IMR-90 (cell line): ENCODE results near the gene CELA3B. TPM values are rescaled to one million over a fixed set of nuclear protein-coding genes. Genes with fewer than 3 reads are reported as not detected.

Experiments used
- ATAC-seq: fragments of 200-7000 bp; cut with Tn5 transposase; 2 replicates; pipeline ENCODE4 v1.9.1; 2020; ENCODE audit warnings: low read depth, mild to moderate bottlenecking, moderate library complexity
- BruUV-seq: library from RNA; stranded (reverse); fragments of 400-500 nt; replicated peaks from 2 replicates; lab custom pipeline; 2021; lab: Mats Ljungman, UMichigan
- CTCF ChIA-PET: fragments of 300-600 bp; formaldehyde crosslinking; extraction: SDS; loops from one replicate; lab custom pipeline; 2021; ENCODE audit warnings: antibody characterized with exemption; lab: Yijun Ruan, JAX
- POLR2A ChIA-PET: fragments of 300-600 bp; sonication (Branson Sonifier 250); formaldehyde crosslinking; loops from one replicate; lab custom pipeline; 2022; ENCODE audit warnings: antibody characterized with exemption; ENCODE audit not compliant: unreplicated experiment; lab: Charles Lee
- DNase-seq: peaks from one replicate; pipeline ENCODE4 v3.0.0; 2013
- H2AFZ ChIP-seq: replicated peaks from 2 replicates; pipeline ENCODE3; 2013; ENCODE audit warnings: low read length, mild to moderate bottlenecking; ENCODE audit not compliant: poor library complexity
- H2AK5ac ChIP-seq: 2 replicates; pipeline ENCODE4 v1.6.1; 2013; ENCODE audit warnings: low read depth, low read length, inconsistent platforms
- H2AK9ac ChIP-seq: replicated peaks from 2 replicates; pipeline ENCODE3; 2013; ENCODE audit warnings: mild to moderate bottlenecking, low read depth, low read length, moderate library complexity; ENCODE audit not compliant: poor library complexity
- H2BK120ac ChIP-seq: 2 replicates; pipeline ENCODE4 v1.6.1; 2013; ENCODE audit warnings: low read depth, low read length, inconsistent platforms
- H2BK15ac ChIP-seq: 3 replicates; pipeline ENCODE4 v1.6.1; 2013; ENCODE audit warnings: low read depth, low read length, inconsistent platforms
- H2BK20ac ChIP-seq: 2 replicates; pipeline ENCODE4 v1.6.1; 2013; ENCODE audit warnings: low read depth, mild to moderate bottlenecking, inconsistent platforms, low read length, moderate library complexity
- H2BK5ac ChIP-seq: 2 replicates; pipeline ENCODE4 v1.6.1; 2013; ENCODE audit warnings: mild to moderate bottlenecking, low read depth, low read length, inconsistent platforms; ENCODE audit not compliant: poor library complexity, severe bottlenecking
- H3K14ac ChIP-seq: replicated peaks from 2 replicates; pipeline ENCODE4 v1.6.1; 2013; ENCODE audit warnings: low read depth, low read length, inconsistent platforms
- H3K18ac ChIP-seq: 2 replicates; pipeline ENCODE4 v1.6.1; 2013; ENCODE audit warnings: low read depth, low read length, control low read depth
- H3K23ac ChIP-seq: 2 replicates; pipeline ENCODE4 v1.6.1; 2013; ENCODE audit warnings: low read depth, low read length, inconsistent platforms
- H3K27ac ChIP-seq: 2 replicates; pipeline ENCODE4 v1.5.1; 2013; ENCODE audit warnings: mild to moderate bottlenecking, control low read depth, low read length; ENCODE audit not compliant: insufficient read depth
- H3K27me3 ChIP-seq: 2 replicates; pipeline ENCODE4 v1.6.1; 2013; ENCODE audit warnings: low read length; ENCODE audit not compliant: control insufficient read depth, insufficient read depth
- H3K36me3 ChIP-seq: 2 replicates; pipeline ENCODE4 v1.6.1; 2013; ENCODE audit warnings: low read length, mixed read lengths; ENCODE audit not compliant: control insufficient read depth, insufficient read depth
- H3K4ac ChIP-seq: 2 replicates; pipeline ENCODE4 v1.6.1; 2013; ENCODE audit warnings: low read depth, low read length, inconsistent platforms
- H3K4me1 ChIP-seq: 2 replicates; pipeline ENCODE4 v1.6.1; 2013; ENCODE audit warnings: low read length, mixed read lengths; ENCODE audit not compliant: control insufficient read depth, insufficient read depth
- H3K4me2 ChIP-seq: 2 replicates; pipeline ENCODE4 v1.6.1; 2013; ENCODE audit warnings: low read depth, mild to moderate bottlenecking, control low read depth, low read length, moderate library complexity
- H3K4me3 ChIP-seq: 2 replicates; pipeline ENCODE4 v1.5.1; 2013; ENCODE audit warnings: low read depth, mild to moderate bottlenecking, control low read depth, low read length, moderate library complexity; ENCODE audit not compliant: insufficient read depth
- H3K56ac ChIP-seq: 2 replicates; pipeline ENCODE4 v1.6.1; 2013; ENCODE audit warnings: low read length, inconsistent platforms; ENCODE audit not compliant: insufficient read depth; ENCODE audit errors: extremely low read depth
- H3K79me1 ChIP-seq, 2 experiments: 2 replicates each; pipeline ENCODE4 v1.6.1; 2013; ENCODE audit warnings: low read length in 2 of 2, inconsistent platforms in 1 of 2, low read depth in 1 of 2
- H3K9ac ChIP-seq: 2 replicates; pipeline ENCODE4 v1.6.1; 2013; ENCODE audit warnings: low read depth, low read length, control low read depth
- H3K9me1 ChIP-seq: 2 replicates; pipeline ENCODE4 v1.6.1; 2013; ENCODE audit warnings: low read length, inconsistent platforms; ENCODE audit not compliant: insufficient read depth
- H3K9me3 ChIP-seq: 2 replicates; pipeline ENCODE4 v1.6.1; 2013; ENCODE audit warnings: low read length; ENCODE audit not compliant: control insufficient read depth, insufficient read depth
- H4K20me1 ChIP-seq: 2 replicates; pipeline ENCODE4 v1.6.1; 2013; ENCODE audit warnings: low read length, inconsistent platforms; ENCODE audit not compliant: insufficient read depth
- H4K5ac ChIP-seq: 2 replicates; pipeline ENCODE4 v1.6.1; 2013; ENCODE audit warnings: mild to moderate bottlenecking, low read depth, low read length, control low read depth
- H4K8ac ChIP-seq, 2 experiments: 2 replicates each; pipeline ENCODE4 v1.6.1; 2013; ENCODE audit warnings: low read depth in 2 of 2, low read length in 2 of 2, control low read depth in 1 of 2, inconsistent platforms in 1 of 2
- H4K91ac ChIP-seq: 2 replicates; pipeline ENCODE4 v1.6.1; 2013; ENCODE audit warnings: low read depth, low read length, inconsistent platforms; ENCODE audit not compliant: insufficient read depth
- CEBPB ChIP-seq: IDR thresholded peaks from 2 replicates; pipeline ENCODE4 v1.6.1; 2012; ENCODE audit warnings: low read depth, low read length, improper control_type of control experiment
- FOS ChIP-seq: fragments of 150-350 bp; IDR thresholded peaks from 2 replicates; pipeline ENCODE4 v1.6.1; 2016; ENCODE audit warnings: low read depth, low read length
- MAZ ChIP-seq: IDR thresholded peaks from 2 replicates; pipeline ENCODE4 v1.6.1; 2012; ENCODE audit warnings: low read depth, mild to moderate bottlenecking, low read length, improper control_type of control experiment, moderate library complexity, borderline replicate concordance
- POLR2A ChIP-seq: IDR thresholded peaks from 2 replicates; pipeline ENCODE4 v1.6.1; 2012; ENCODE audit warnings: mild to moderate bottlenecking, low read depth, low read length
- RCOR1 ChIP-seq: IDR thresholded peaks from 2 replicates; pipeline ENCODE4 v1.6.1; 2012; ENCODE audit warnings: mild to moderate bottlenecking, low read length, improper control_type of control experiment; ENCODE audit not compliant: insufficient replicate concordance
- SMC3 ChIP-seq: fragments of 150-350 bp; IDR thresholded peaks from 2 replicates; pipeline ENCODE4 v1.6.1; 2016; ENCODE audit warnings: low read depth, mild to moderate bottlenecking, antibody characterized with exemption, low read length, moderate library complexity
- WGBS, 2 experiments: methylation state at CpG; one replicate each; pipeline versions ENCODE4 v1.1.5 to v1.1.7; 2013; ENCODE audit warnings: missing lambda C conversion rate in 2 of 2; ENCODE audit not compliant: insufficient read length in 1 of 2; ENCODE audit errors: extremely low coverage in 2 of 2; 5-methylcytosine and 5-hydroxymethylcytosine counted together
- dilution Hi-C: fragments of 300-500 bp; cut with HindIII; formaldehyde crosslinking; loops from one replicate; pipeline ENCODE4 v1.14.3; 2018; ENCODE audit warnings: low sequenced_read_pairs; ENCODE audit not compliant: unreplicated experiment
- in situ Hi-C: fragments of 300-500 bp; cut with MboI; formaldehyde crosslinking; loops from 3 replicates; pipeline ENCODE4 v1.14.3; 2019; ENCODE audit warnings: low sequenced_read_pairs, inconsistent platforms, mixed read lengths
- intact Hi-C: fragments of 100-400 bp; cut with micrococcal nuclease; formaldehyde crosslinking; loops from 2 replicates; pipeline ENCODE4 v1.10.0; 2022
- polyA plus RNA-seq, 3 experiments: library from polyadenylated mRNA; depleted of rRNA; stranded (reverse); fragments of >200 nt; gene quantifications; 2 replicates each; pipeline ENCODE4 v1.2.3, GENCODE V29; 2012; ENCODE audit warnings: low replicate concordance in 1 of 3
- total RNA-seq: library from RNA; depleted of rRNA; stranded (reverse); fragments of >200 nt; gene quantifications from 2 replicates; pipeline ENCODE4 v1.2.3, GENCODE V29; 2012

CELA3B gene
- total and polyA plus RNA-seq, 2 of the 4 experiments (the other 2 are of a cell fraction), result not detected

GRCh38 chr1:21937034-21937371 lies 39.8 kb upstream of the CELA3B start, which contains the start of gene HSPG2:
HSPG2 (minus strand) TSS chr1:21937310; CDS start chr1:21937217, 93 bp downstream.
- Histone ChIP-seq H3K4me1 (peaks cover 38% of the 10 kb centered on the region), H3K4me3 (peak within 1 kb of the TSS; percentile 65), H3K56ac (peak within 1 kb of the TSS; percentile 92), H3K4ac (peak within 1 kb of the TSS; percentile 96), H3K9ac (peak within 1 kb of the TSS; percentile 93), H3K23ac (peak within 1 kb of the TSS; percentile 98), H2BK20ac (peak within 1 kb of the TSS; percentile 81), H2AFZ (peak within 1 kb of the TSS; percentile 97), H4K5ac (peak within 1 kb of the TSS; percentile 94), H3K27ac (peak within 1 kb of the TSS; percentile 84), H4K8ac (peak within 1 kb of the TSS; percentile 98), H3K14ac (peak within 1 kb of the TSS; percentile 99), H2AK5ac (peak within 1 kb of the TSS; percentile 93), H4K20me1 (0 out of 2 replicates have a peak, but pooled peaks cover 3% of the 10 kb centered on the region), H2BK5ac (peak within 1 kb of the TSS; percentile 84), H3K27me3 (no peaks in the 10 kb centered on the region), H3K79me1 (peaks cover 25 to 44% of the 10 kb centered on the region in 2 experiments), H3K4me2 (peak within 1 kb of the TSS; percentile 96), H2BK15ac (peak within 1 kb of the TSS; percentile 85; the same call in 2 of the 3 replicates), H4K91ac (peak within 1 kb of the TSS; percentile 90), H3K36me3 (no peaks in the 10 kb centered on the region), H3K9me3 (no peaks in the 10 kb centered on the region), H2BK120ac (peak within 1 kb of the TSS; percentile 95), H3K9me1 (peaks cover 38% of the 10 kb centered on the region), H2AK9ac (peak within 1 kb of the TSS; percentile 99), H3K18ac (peak within 1 kb of the TSS; percentile 94)
- no TSS peak for BruUV-seq
- WGBS, 2 experiments, result no CpG with 5 or more reads among the region's 52 CpGs
- ATAC-seq, result no peak
- intact Hi-C loops, result loop anchor here (5.0 to 10.0 kb wide), 2 partner anchors 70 to 152 kb away; partner anchors contain the start of gene USP48
- dilution Hi-C loops, result no loop called here
- in situ Hi-C loops, result no loop called here
- ChIA-PET POLR2A (no interaction called here), CTCF (no interaction called here)
- TF ChIP-seq FOS (no peak), SMC3 (no peak), POLR2A (peak; percentile 57; the same call in 1 of the 2 replicates), RCOR1 (no peak), MAZ (no peak), CEBPB (no peak)
- no peak for DNase-seq
